Vagina (tissue), 2 donors: ENCODE measurements around the gene IL2. TPM values are rescaled to one million over a fixed set of nuclear protein-coding genes. Genes with fewer than 3 reads are reported as not detected.

Experiments used
- DNase-seq, 2 donors: peaks; one replicate each; pipeline ENCODE4 v3.0.0-alpha.2; 2017; ENCODE audit errors: extremely low spot score in 2 of 2
- H3K27ac ChIP-seq: fragments of 200-600 bp; sonication (generic); one replicate; pipeline ENCODE4 v1.5.1; 2019
- H3K27me3 ChIP-seq: fragments of 200-600 bp; sonication (generic); one replicate; pipeline ENCODE4 v1.5.1; 2019
- H3K36me3 ChIP-seq, 2 donors: fragments of 200-600 bp; sonication (generic); one replicate each; pipeline ENCODE4 v1.5.1; 2017 to 2019
- H3K4me1 ChIP-seq: fragments of 200-600 bp; sonication (generic); one replicate; pipeline ENCODE4 v1.5.1; 2019
- H3K4me3 ChIP-seq, 2 donors: fragments of 200-600 bp; sonication (generic); 1 replicate in 1 of 2; 2 replicates in 1 of 2; pipeline ENCODE4 v1.5.1; 2016 to 2019
- H3K9me3 ChIP-seq: fragments of 200-600 bp; sonication (generic); one replicate; pipeline ENCODE4 v1.5.1; 2019
- CTCF ChIP-seq, 3 experiments: fragments of 450-650 bp in 2 of 3; fragments of 200-600 bp in 1 of 3; sonication (generic) in 1 of 3; IDR thresholded peaks; one replicate each; pipeline ENCODE4 v1.5.1; 2017 to 2019; ENCODE audit warnings: antibody characterized with exemption in 3 of 3, mild to moderate bottlenecking in 2 of 3, moderate library complexity in 2 of 3
- POLR2A ChIP-seq, 2 donors: fragments of 450-650 bp; IDR thresholded peaks; one replicate each; pipeline ENCODE4 v1.6.1; 2017; ENCODE audit warnings: antibody characterized with exemption in 2 of 2, mild to moderate bottlenecking in 2 of 2, moderate library complexity in 2 of 2
- POLR2AphosphoS5 ChIP-seq, 2 donors: sonication (generic); formaldehyde crosslinking; IDR thresholded peaks; one replicate each; pipeline ENCODE4 v1.9.0; 2017; ENCODE audit warnings: antibody characterized with exemption in 2 of 2, mild to moderate bottlenecking in 2 of 2, low read depth in 1 of 2; ENCODE audit not compliant: insufficient read depth in 1 of 2
- intact Hi-C: fragments of 100-400 bp; cut with DNase I; formaldehyde crosslinking; loops from one replicate; pipeline ENCODE4 v1.15.1; 2023
- total RNA-seq: library from RNA; depleted of rRNA; stranded (reverse); fragments of >200 nt; gene quantifications from one replicate; pipeline ENCODE4 v1.2.3, GENCODE V29; 2016

IL2 gene
- total RNA-seq, 1 donor from 2014 or later, result not detected

- no peak for DNase-seq
- no peak for TF ChIP-seq POLR2A (IDR thresholded peaks at IDR 0.05)
- TF ChIP-seq CTCF (IDR thresholded peaks at IDR 0.05), result no peak
- TF ChIP-seq POLR2AphosphoS5 (IDR thresholded peaks at IDR 0.05; ENCODE audit: insufficient read depth in 1 of 2, low read depth in 1 of 2), result no peak
- intact Hi-C loops, result no loop called here
- no peak overlapping the region for H3K4me3 ChIP-seq
- no peaks in the 10 kb centered on the region for H3K36me3 ChIP-seq
- H3K27me3 ChIP-seq, result no peaks in the 10 kb centered on the region
- no peaks in the 10 kb centered on the region for H3K4me1 ChIP-seq
- H3K9me3 ChIP-seq, result no peaks in the 10 kb centered on the region
- no peak overlapping the region for H3K27ac ChIP-seq
Measured at GRCh38 chr4:122431351-122431750, 25.2 kb downstream of the IL2 start.

GRCh38 chr4:122423246-122423645 lies 33.3 kb downstream of the IL2 start:
- H3K4me1 ChIP-seq, result no peaks in the 10 kb centered on the region
- intact Hi-C loops, result no loop called here
- DNase-seq, result no peak
- TF ChIP-seq CTCF (IDR thresholded peaks at IDR 0.05), result no peak
- no peak for TF ChIP-seq POLR2A (IDR thresholded peaks at IDR 0.05)
- no peak for TF ChIP-seq POLR2AphosphoS5 (IDR thresholded peaks at IDR 0.05; ENCODE audit: insufficient read depth in 1 of 2, low read depth in 1 of 2)
- H3K36me3 ChIP-seq, result no peaks in the 10 kb centered on the region
- no peak overlapping the region for H3K27ac ChIP-seq
- H3K9me3 ChIP-seq, result no peaks in the 10 kb centered on the region
- H3K4me3 ChIP-seq, result no peak overlapping the region
- no peaks in the 10 kb centered on the region for H3K27me3 ChIP-seq

- Histone ChIP-seq H3K27ac (no peak overlapping the region), H3K36me3 (no peaks in the 10 kb centered on the region), H3K9me3 (no peaks in the 10 kb centered on the region), H3K27me3 (no peaks in the 10 kb centered on the region), H3K4me3 (no peak overlapping the region), H3K4me1 (no peaks in the 10 kb centered on the region)
- DNase-seq, result no peak
- intact Hi-C loops, result no loop called here
- TF ChIP-seq POLR2A (IDR thresholded peaks at IDR 0.05) (no peak), POLR2AphosphoS5 (IDR thresholded peaks at IDR 0.05; ENCODE audit: insufficient read depth in 1 of 2, low read depth in 1 of 2) (no peak), CTCF (IDR thresholded peaks at IDR 0.05) (no peak)
Measured at GRCh38 chr4:122412547-122412946, 44.0 kb downstream of the IL2 start.

GRCh38 chr4:122403861-122404260 lies 52.7 kb downstream of the IL2 start:
- intact Hi-C loops, result no loop called here
- no peaks in the 10 kb centered on the region for H3K27me3 ChIP-seq
- H3K4me3 ChIP-seq, result no peak overlapping the region
- no peaks in the 10 kb centered on the region for H3K4me1 ChIP-seq
- no peak for DNase-seq
- no peaks in the 10 kb centered on the region for H3K36me3 ChIP-seq
- no peak overlapping the region for H3K27ac ChIP-seq
- TF ChIP-seq CTCF (IDR thresholded peaks at IDR 0.05) (no peak), POLR2AphosphoS5 (IDR thresholded peaks at IDR 0.05; ENCODE audit: insufficient read depth in 1 of 2, low read depth in 1 of 2) (no peak), POLR2A (IDR thresholded peaks at IDR 0.05) (no peak)
- no peaks in the 10 kb centered on the region for H3K9me3 ChIP-seq

Other genes with a start within 250 kb of the IL2 start
- gene ADAD1, start 77.7 kb downstream of the IL2 start, total RNA-seq, result not detected
- gene IL21, start 164.3 kb upstream of the IL2 start, total RNA-seq, result not detected